Neuronal stem cell (in vitro differentiated cells): ENCODE measurements around the gene TMEM151B.
A peak's percentile ranks its signal among the peaks of the same experiment; 100 is the strongest.

Experiments used
- DNase-seq: peaks from one replicate; pipeline ENCODE4 v3.0.0-alpha.2; 2013; ENCODE audit warnings: low spot score
- H2AFZ ChIP-seq: one replicate; pipeline ENCODE4 v1.6.1; 2013; ENCODE audit warnings: mild to moderate bottlenecking, low read length, inconsistent platforms
- H2AK5ac ChIP-seq: 2 replicates; pipeline ENCODE4 v1.6.1; 2013; ENCODE audit warnings: low read depth, mild to moderate bottlenecking, inconsistent platforms, low read length, moderate library complexity, mixed read lengths
- H2BK120ac ChIP-seq: 2 replicates; pipeline ENCODE4 v1.6.1; 2013; ENCODE audit warnings: low read depth, mild to moderate bottlenecking, inconsistent platforms, low read length, moderate library complexity, mixed read lengths
- H2BK12ac ChIP-seq: one replicate; pipeline ENCODE4 v1.6.1; 2013; ENCODE audit warnings: low read length, inconsistent platforms
- H2BK15ac ChIP-seq: 2 replicates; pipeline ENCODE4 v1.6.1; 2013; ENCODE audit warnings: mild to moderate bottlenecking, low read length, inconsistent platforms, mixed read lengths
- H2BK5ac ChIP-seq: one replicate; pipeline ENCODE4 v1.6.1; 2013; ENCODE audit warnings: inconsistent platforms, mild to moderate bottlenecking, low read length, moderate library complexity
- H3K14ac ChIP-seq: one replicate; pipeline ENCODE4 v1.6.1; 2013; ENCODE audit warnings: low read length, inconsistent platforms
- H3K18ac ChIP-seq: 2 replicates; pipeline ENCODE4 v1.6.1; 2013; ENCODE audit warnings: low read length, inconsistent platforms
- H3K23ac ChIP-seq: 2 replicates; pipeline ENCODE4 v1.6.1; 2013; ENCODE audit warnings: low read depth, mild to moderate bottlenecking, mixed read lengths, low read length, inconsistent platforms; ENCODE audit not compliant: poor library complexity
- H3K27ac ChIP-seq: replicated peaks from 3 replicates; pipeline ENCODE4 v1.5.1; 2013; ENCODE audit warnings: low read length, inconsistent platforms
- H3K27me3 ChIP-seq, 3 experiments: 2 replicates each; pipeline ENCODE4 v1.6.1; 2013; ENCODE audit warnings: low read length in 3 of 3, mild to moderate bottlenecking in 2 of 3, inconsistent platforms in 1 of 3, low read depth in 1 of 3, mixed read lengths in 1 of 3, moderate library complexity in 1 of 3; ENCODE audit not compliant: control insufficient read depth in 3 of 3, insufficient read depth in 3 of 3
- H3K36me3 ChIP-seq, 2 donors: replicated peaks in 1 of 2; 2 replicates each; pipeline ENCODE4 v1.6.1; 2013; ENCODE audit warnings: low read length in 2 of 2; ENCODE audit not compliant: control insufficient read depth in 2 of 2, insufficient read depth in 2 of 2
- H3K4ac ChIP-seq: 2 replicates; pipeline ENCODE4 v1.6.1; 2013; ENCODE audit warnings: inconsistent platforms, mild to moderate bottlenecking, low read length, moderate library complexity
- H3K4me1 ChIP-seq, 2 donors: 1 replicate in 1 of 2; 2 replicates in 1 of 2; pipeline ENCODE4 v1.6.1; 2013; ENCODE audit warnings: low read length in 2 of 2, low read depth in 1 of 2; ENCODE audit not compliant: control insufficient read depth in 2 of 2, insufficient read depth in 1 of 2
- H3K4me2 ChIP-seq: one replicate; pipeline ENCODE4 v1.6.1; 2013; ENCODE audit warnings: mild to moderate bottlenecking, low read length, inconsistent platforms; ENCODE audit not compliant: insufficient read depth, poor library complexity, severe bottlenecking
- H3K4me3 ChIP-seq, 2 donors: 2 replicates each; pipeline ENCODE4 v1.5.1; 2013; ENCODE audit warnings: low read length in 2 of 2, mild to moderate bottlenecking in 2 of 2, inconsistent platforms in 1 of 2, moderate library complexity in 1 of 2
- H3K79me1 ChIP-seq: one replicate; pipeline ENCODE4 v1.6.1; 2013; ENCODE audit warnings: low read depth, mild to moderate bottlenecking, inconsistent platforms, low read length, moderate library complexity
- H3K9ac ChIP-seq: one replicate; pipeline ENCODE4 v1.6.1; 2013; ENCODE audit warnings: mild to moderate bottlenecking, low read depth, low read length, inconsistent platforms; ENCODE audit not compliant: poor library complexity
- H3K9me3 ChIP-seq, 2 donors: replicated peaks in 1 of 2; 2 replicates each; pipeline versions ENCODE3 to v1.6.1; 2013; ENCODE audit warnings: low read length in 2 of 2, mild to moderate bottlenecking in 2 of 2, inconsistent platforms in 1 of 2, low read depth in 1 of 2, mixed read lengths in 1 of 2, moderate library complexity in 1 of 2; ENCODE audit not compliant: control insufficient read depth in 2 of 2, insufficient read depth in 1 of 2
- H4K8ac ChIP-seq: one replicate; pipeline ENCODE4 v1.6.1; 2013; ENCODE audit warnings: low read depth, mild to moderate bottlenecking, inconsistent platforms, low read length, moderate library complexity
- H4K91ac ChIP-seq: one replicate; pipeline ENCODE4 v1.6.1; 2013; ENCODE audit warnings: low read length, low read depth, mild to moderate bottlenecking, inconsistent platforms; ENCODE audit not compliant: poor library complexity
- WGBS, 2 donors: extraction: QIAGEN DNeasy Blood & Tissue Kit; methylation state at CpG; one replicate each; pipeline ENCODE4 v1.1.7; 2013; ENCODE audit warnings: missing lambda C conversion rate in 2 of 2, mixed read lengths in 1 of 2; ENCODE audit not compliant: insufficient read length in 2 of 2, insufficient replicate concordance in 1 of 2; ENCODE audit errors: extremely low coverage in 2 of 2; 5-methylcytosine and 5-hydroxymethylcytosine counted together

TMEM151B gene

GRCh38 chr6:44255871-44256774 lies 14.1 kb upstream of the TMEM151B start:
- peak overlapping the region; percentile 67 to 95 for H3K4me3 ChIP-seq
- no peaks in the 10 kb centered on the region for H3K79me1 ChIP-seq
- H3K18ac ChIP-seq = peak overlapping the region; percentile 88
- no peaks in the 10 kb centered on the region for H3K27me3 ChIP-seq
- no peak overlapping the region for H2BK120ac ChIP-seq
- peaks cover 12 to 14% of the 10 kb centered on the region in 2 donors for H3K4me1 ChIP-seq
- peak overlapping the region; percentile 91 for H3K9ac ChIP-seq
- H3K14ac ChIP-seq = no peak overlapping the region
- no peak overlapping the region for H4K8ac ChIP-seq
- H3K23ac ChIP-seq = peak overlapping the region; percentile 92
- no peak for DNase-seq
- no peaks in the 10 kb centered on the region for H3K9me3 ChIP-seq
- peak overlapping the region; percentile 55 for H2BK15ac ChIP-seq
- peak overlapping the region; percentile 14 for H4K91ac ChIP-seq
- peak overlapping the region; percentile 91 for H2AFZ ChIP-seq
- peak overlapping the region; percentile 91 for H2BK5ac ChIP-seq
- peak overlapping the region; percentile 98 for H3K4me2 ChIP-seq
- no peak overlapping the region for H3K4ac ChIP-seq
- peak overlapping the region; percentile 77 for H2AK5ac ChIP-seq
- H3K27ac ChIP-seq = peak overlapping the region; percentile 90
- peaks cover 47 to 80% of the 10 kb centered on the region in 2 donors for H3K36me3 ChIP-seq
- no peak overlapping the region for H2BK12ac ChIP-seq
- no CpG with 5 or more reads among the region's 15 CpGs for WGBS, 2 donors

- H3K14ac ChIP-seq = no peak overlapping the region
- H3K9me3 ChIP-seq = no peaks in the 10 kb centered on the region
- H3K9ac ChIP-seq = peak overlapping the region; percentile 91
- no peak overlapping the region for H2BK12ac ChIP-seq
- no peak overlapping the region for H3K4ac ChIP-seq
- H2BK120ac ChIP-seq = no peak overlapping the region
- peaks cover 12 to 14% of the 10 kb centered on the region in 2 donors for H3K4me1 ChIP-seq
- H4K8ac ChIP-seq = no peak overlapping the region
- no peak overlapping the region for H4K91ac ChIP-seq
- DNase-seq = peak; percentile 76
- H3K23ac ChIP-seq = peak overlapping the region; percentile 92
- peak overlapping the region; percentile 67 to 95 for H3K4me3 ChIP-seq
- no peaks in the 10 kb centered on the region for H3K27me3 ChIP-seq
- H3K27ac ChIP-seq = peak overlapping the region; percentile 90
- peak overlapping the region; percentile 91 for H2AFZ ChIP-seq
- H3K4me2 ChIP-seq = peak overlapping the region; percentile 98
- peak overlapping the region; percentile 88 for H3K18ac ChIP-seq
- H2BK5ac ChIP-seq = peak overlapping the region; percentile 91
- peaks cover 47 to 80% of the 10 kb centered on the region in 2 donors for H3K36me3 ChIP-seq
- H2BK15ac ChIP-seq = peak overlapping the region; percentile 55
- H2AK5ac ChIP-seq = peak overlapping the region; percentile 77
- H3K79me1 ChIP-seq = no peaks in the 10 kb centered on the region
- no CpG with 5 or more reads among the region's 12 CpGs for WGBS, 2 donors
Observed at GRCh38 chr6:44256775-44257024, 13.6 kb upstream of the TMEM151B start.

GRCh38 chr6:44257025-44257752 lies 13.1 kb upstream of the TMEM151B start, which contains the start of gene SLC35B2:
Gene SLC35B2, minus strand, starts transcription at chr6:44257528. Its CDS starts 118 bp downstream, at chr6:44257410.
- peak within 1 kb of the TSS; percentile 91 for H3K9ac ChIP-seq
- H2AFZ ChIP-seq = peak within 1 kb of the TSS; percentile 91
- peaks cover 12 to 14% of the 10 kb centered on the region in 2 donors for H3K4me1 ChIP-seq
- H3K79me1 ChIP-seq = no peaks in the 10 kb centered on the region
- H3K9me3 ChIP-seq = no peaks in the 10 kb centered on the region
- peak within 1 kb of the TSS; percentile 77 for H2AK5ac ChIP-seq
- WGBS, 2 donors = no CpG with 5 or more reads among the region's 80 CpGs
- peak within 1 kb of the TSS; percentile 91 for H2BK5ac ChIP-seq
- H3K27me3 ChIP-seq = no peaks in the 10 kb centered on the region
- peak within 1 kb of the TSS; percentile 26 for H3K14ac ChIP-seq
- peak within 1 kb of the TSS; percentile 14 for H4K91ac ChIP-seq
- H3K4ac ChIP-seq = peak within 1 kb of the TSS; percentile 72
- peak; percentile 78 for DNase-seq
- peak within 1 kb of the TSS; percentile 55 for H2BK15ac ChIP-seq
- peak within 1 kb of the TSS; percentile 92 for H3K23ac ChIP-seq
- peak within 1 kb of the TSS; percentile 90 for H3K27ac ChIP-seq
- H3K4me3 ChIP-seq = peak within 1 kb of the TSS; percentile 67 to 95
- no peak within 1 kb of the TSS for H2BK120ac ChIP-seq
- peak within 1 kb of the TSS; percentile 98 for H3K18ac ChIP-seq
- H3K36me3 ChIP-seq = peaks cover 42 to 80% of the 10 kb centered on the region in 2 donors
- peak within 1 kb of the TSS; percentile 98 for H3K4me2 ChIP-seq
- H4K8ac ChIP-seq = no peak within 1 kb of the TSS
- H2BK12ac ChIP-seq = no peak within 1 kb of the TSS
